HepG2 (cell line): ENCODE measurements around the gene SIK3. TPM values are rescaled to one million over a fixed set of nuclear protein-coding genes. Genes with fewer than 3 reads are reported as not detected.

Source experiments
- AKAP8 ChIP-seq: sonication (generic); formaldehyde crosslinking; IDR thresholded peaks from 2 replicates; pipeline ENCODE4 v1.5.1; 2020; ENCODE audit warnings: mild to moderate bottlenecking, missing genetic modification reagents
- E2F2 ChIP-seq: sonication (generic); formaldehyde crosslinking; IDR thresholded peaks from 2 replicates; pipeline ENCODE4 v1.4.0; 2020; ENCODE audit warnings: missing genetic modification reagents, borderline replicate concordance
- ELF1 ChIP-seq: sonication (generic); formaldehyde crosslinking; IDR thresholded peaks from 2 replicates; pipeline ENCODE4 v1.4.0; 2020; ENCODE audit warnings: missing genetic modification reagents
- KAT8 ChIP-seq: IDR thresholded peaks from 2 replicates; pipeline ENCODE4 v1.6.1; 2016; ENCODE audit warnings: missing genetic modification reagents, missing compliant biosample characterization
- KLF6 ChIP-seq: IDR thresholded peaks from 2 replicates; pipeline ENCODE4 v1.8.0; 2016; ENCODE audit warnings: missing biosample characterization, missing genetic modification reagents
- NKX3-1 ChIP-seq: sonication (generic); formaldehyde crosslinking; IDR thresholded peaks from 2 replicates; pipeline ENCODE4 v1.5.0; 2020; ENCODE audit warnings: missing genetic modification reagents
- POLR2G ChIP-seq: fragments of 200-400 bp; formaldehyde crosslinking; IDR thresholded peaks from 2 replicates; pipeline ENCODE4 v1.6.1; 2018; ENCODE audit warnings: mild to moderate bottlenecking, low read depth, low read length, moderate library complexity
- REXO4 ChIP-seq: sonication (generic); formaldehyde crosslinking; IDR thresholded peaks from 2 replicates; pipeline ENCODE4 v1.8.0; 2022; ENCODE audit warnings: missing genetic modification reagents, mild to moderate bottlenecking, borderline replicate concordance
- SALL2 ChIP-seq: sonication (generic); formaldehyde crosslinking; IDR thresholded peaks from 2 replicates; pipeline ENCODE4 v1.8.1; 2023; ENCODE audit warnings: mild to moderate bottlenecking, missing genetic modification reagents, inconsistent platforms
- SAP130 ChIP-seq: IDR thresholded peaks from 2 replicates; pipeline ENCODE4 v1.6.1; 2016; ENCODE audit warnings: low read depth
- SCMH1 ChIP-seq: sonication (generic); formaldehyde crosslinking; IDR thresholded peaks from 2 replicates; pipeline ENCODE4 v1.9.0; 2021; ENCODE audit warnings: missing genetic modification reagents, mild to moderate bottlenecking, borderline replicate concordance
- SMYD3 ChIP-seq: sonication (generic); formaldehyde crosslinking; IDR thresholded peaks from 2 replicates; pipeline ENCODE4 v1.8.1; 2023; ENCODE audit warnings: mild to moderate bottlenecking, missing genetic modification reagents
- TCF7 ChIP-seq: sonication (generic); IDR thresholded peaks from 2 replicates; pipeline ENCODE4 v1.6.1; 2016; ENCODE audit warnings: antibody characterized with exemption, low read depth
- ZBTB39 ChIP-seq: sonication (generic); formaldehyde crosslinking; IDR thresholded peaks from 2 replicates; pipeline ENCODE4 v1.5.0; 2020; ENCODE audit warnings: missing genetic modification reagents
- ZBTB42 ChIP-seq: sonication (generic); formaldehyde crosslinking; IDR thresholded peaks from 2 replicates; pipeline ENCODE4 v1.5.0; 2020; ENCODE audit warnings: mild to moderate bottlenecking, missing genetic modification reagents
- ZFP36L1 ChIP-seq: sonication (generic); formaldehyde crosslinking; IDR thresholded peaks from 2 replicates; pipeline ENCODE4 v1.8.0; 2022; ENCODE audit warnings: mild to moderate bottlenecking, missing genetic modification reagents, moderate library complexity
- ZFP91 ChIP-seq: sonication (generic); formaldehyde crosslinking; IDR thresholded peaks from 2 replicates; pipeline ENCODE4 v1.9.0; 2022; ENCODE audit warnings: missing genetic modification reagents, mild to moderate bottlenecking, borderline replicate concordance
- ZMYM4 ChIP-seq: sonication (generic); formaldehyde crosslinking; IDR thresholded peaks from 2 replicates; pipeline ENCODE4 v1.8.1; 2023; ENCODE audit warnings: mild to moderate bottlenecking, missing genetic modification reagents
- ZNF138 ChIP-seq: sonication (generic); formaldehyde crosslinking; IDR thresholded peaks from 2 replicates; pipeline ENCODE4 v1.5.0; 2020; ENCODE audit warnings: mild to moderate bottlenecking, low read depth, missing genetic modification reagents
- ZNF292 ChIP-seq: sonication (generic); formaldehyde crosslinking; IDR thresholded peaks from 2 replicates; pipeline ENCODE4 v1.8.1; 2022; ENCODE audit warnings: mild to moderate bottlenecking, low read depth, missing genetic modification reagents, borderline replicate concordance
- ZNF335 ChIP-seq: sonication (generic); formaldehyde crosslinking; IDR thresholded peaks from 2 replicates; pipeline ENCODE4 v1.4.0; 2020; ENCODE audit warnings: missing genetic modification reagents
- ZNF530 ChIP-seq: sonication (generic); formaldehyde crosslinking; IDR thresholded peaks from 2 replicates; pipeline ENCODE4 v1.5.0; 2020; ENCODE audit warnings: low read depth, mild to moderate bottlenecking, missing genetic modification reagents
- ZNF549 ChIP-seq: sonication (generic); formaldehyde crosslinking; IDR thresholded peaks from 2 replicates; pipeline ENCODE4 v1.5.0; 2020; ENCODE audit warnings: missing genetic modification reagents
- ZNF777 ChIP-seq: sonication (generic); formaldehyde crosslinking; IDR thresholded peaks from 2 replicates; pipeline ENCODE4 v1.4.0; 2020; ENCODE audit warnings: missing genetic modification reagents
- ZNF780A ChIP-seq: sonication (generic); formaldehyde crosslinking; IDR thresholded peaks from 2 replicates; pipeline ENCODE4 v1.8.0; 2022; ENCODE audit warnings: mild to moderate bottlenecking, missing genetic modification reagents, moderate library complexity
- ZNF83 ChIP-seq: sonication (generic); formaldehyde crosslinking; IDR thresholded peaks from 2 replicates; pipeline ENCODE4 v1.4.0; 2020; ENCODE audit warnings: missing genetic modification reagents, mild to moderate bottlenecking, borderline replicate concordance
- polyA plus RNA-seq, 8 experiments: library from polyadenylated mRNA; depleted of rRNA in 3 of 8; stranded (reverse) in 7 of 8; unstranded in 1 of 8; fragments of >200 nt; fragmentation: Illumina TruSeq in 4 of 8; extraction: Trizol in 4 of 8; gene quantifications; 2 replicates each; pipeline versions ENCODE4 v1.2.1 to v1.2.3, GENCODE V29; 2011 to 2016; ENCODE audit warnings: low read depth in 4 of 8, missing spikeins in 1 of 8, mixed read lengths in 1 of 8; ENCODE audit not compliant: insufficient read depth in 1 of 8
- total RNA-seq, 5 experiments: library from RNA; depleted of rRNA; stranded (reverse); fragments of >200 nt; fragmentation: Illumina TruSeq; extraction: Trizol; gene quantifications; 2 replicates each; pipeline ENCODE4 v1.2.3, GENCODE V29; 2016; ENCODE audit warnings: low read depth in 1 of 5

The SIK3 gene
- total and polyA plus RNA-seq, 2 of the 13 experiments (the other 11 are each of a cell fraction or from before 2014, with no cell fraction given), result 5.7 to 9.8 TPM

- TF ChIP-seq ZNF549 (CRISPR knock-in tag) (no peak), E2F2 (CRISPR knock-in tag) (peak; percentile 83; the same call in 1 of the 2 replicates), ZNF292 (CRISPR knock-in tag) (peak; percentile 47; the same call in 1 of the 2 replicates), ELF1 (CRISPR knock-in tag) (no peak; the same call in 1 of the 2 replicates), ZNF777 (CRISPR knock-in tag) (no peak; the same call in 1 of the 2 replicates), SALL2 (peak; percentile 15; the same call in 1 of the 2 replicates), ZBTB39 (peak; percentile 82; the same call in 1 of the 2 replicates), ZNF780A (CRISPR knock-in tag) (peak; percentile 86; the same call in 1 of the 2 replicates), KAT8 (CRISPR knock-in tag) (peak; percentile 60; the same call in 1 of the 2 replicates), ZNF530 (no peak), ZMYM4 (CRISPR knock-in tag) (peak; percentile 79), ZNF83 (CRISPR knock-in tag) (peak; percentile 76; the same call in 1 of the 2 replicates), ZFP36L1 (CRISPR knock-in tag) (0 out of 2 replicates have a peak, but pooled peaks have one; percentile 38), ZFP91 (CRISPR knock-in tag) (peak; percentile 80), TCF7 (peak; percentile 42; the same call in 1 of the 2 replicates), SMYD3 (peak; percentile 98), AKAP8 (CRISPR knock-in tag) (peak; percentile 71; the same call in 1 of the 2 replicates), ZNF138 (CRISPR knock-in tag) (peak; percentile 52; the same call in 1 of the 2 replicates), REXO4 (CRISPR knock-in tag) (no peak), ZNF335 (CRISPR knock-in tag) (no peak), SCMH1 (CRISPR knock-in tag) (no peak), NKX3-1 (CRISPR knock-in tag) (0 out of 2 replicates have a peak, but pooled peaks have one; percentile 78), POLR2G (peak; percentile 100), SAP130 (peak; percentile 89), ZBTB42 (0 out of 2 replicates have a peak, but pooled peaks have one; percentile 51), KLF6 (CRISPR knock-in tag) (peak; percentile 85)
These were observed 260.8 kb downstream of the SIK3 start, which contains the start of gene APOA1 (continued) for GRCh38 chr11:116837231-116838091.
